Activated naive CD4-positive, alpha-beta T cell treated with anti-CD3 and anti-CD28 coated beads, Interleukin-2, amount 50 U/mL, for 16 hours (primary cell): ENCODE measurements around the gene COG4.

Source experiments
- DNase-seq: peaks from one replicate; pipeline ENCODE4 v3.0.0-alpha.2; 2020

Gene COG4

GRCh38 chr16:70526403-70526802 is 3.0 kb upstream of the COG4 start:
- DNase-seq: no peak

- DNase-seq: peak; percentile 20
Measured at GRCh38 chr16:70524399-70524825, 1.1 kb upstream of the COG4 start.

- peak; percentile 71 for DNase-seq
Measured at GRCh38 chr16:70523743-70524398, 517 bp upstream of the COG4 start, which contains the start of gene SF3B3. Gene SF3B3 (plus strand): TSS chr16:70523816. CDS start chr16:70526657, 2,841 bp downstream.

- DNase-seq: no peak
Measured at GRCh38 chr16:70522216-70523075, 908 bp downstream of the COG4 start.

GRCh38 chr16:70520612-70521297 is 2.6 kb downstream of the COG4 start:
- DNase-seq: no peak

GRCh38 chr16:70512456-70512855 is 10.9 kb downstream of the COG4 start:
- no peak for DNase-seq

GRCh38 chr16:70511833-70512232 is 11.5 kb downstream of the COG4 start:
- DNase-seq: no peak

GRCh38 chr16:70510216-70510615 is 13.1 kb downstream of the COG4 start:
- DNase-seq: no peak

- no peak for DNase-seq
Measured at GRCh38 chr16:70508752-70509151, 14.6 kb downstream of the COG4 start.

- no peak for DNase-seq
Measured at GRCh38 chr16:70496513-70496912, 26.8 kb downstream of the COG4 start.

GRCh38 chr16:70495425-70496182 is 27.8 kb downstream of the COG4 start:
- DNase-seq: no peak

- DNase-seq: no peak
Measured at GRCh38 chr16:70494777-70495176, 28.6 kb downstream of the COG4 start.

- no peak for DNase-seq
Measured at GRCh38 chr16:70494202-70494770, 29.1 kb downstream of the COG4 start.

- no peak for DNase-seq
Measured at GRCh38 chr16:70493802-70494201, 29.6 kb downstream of the COG4 start.

GRCh38 chr16:70490261-70490660 is 33.1 kb downstream of the COG4 start:
- no peak for DNase-seq

GRCh38 chr16:70484867-70485266 is 38.5 kb downstream of the COG4 start:
- no peak for DNase-seq

- no peak for DNase-seq
Measured at GRCh38 chr16:70483426-70483825, 39.9 kb downstream of the COG4 start.

- no peak for DNase-seq
Measured at GRCh38 chr16:70482624-70483023, 40.7 kb downstream of the COG4 start.

- no peak for DNase-seq
Measured at GRCh38 chr16:70481929-70482536, 41.3 kb downstream of the COG4 start.

- no peak for DNase-seq
Measured at GRCh38 chr16:70480127-70481105, 42.9 kb downstream of the COG4 start.

- DNase-seq: no peak
Measured at GRCh38 chr16:70478912-70479341, 44.4 kb downstream of the COG4 start.
